ENCODE data around the gene EIF5A.

DNA sequence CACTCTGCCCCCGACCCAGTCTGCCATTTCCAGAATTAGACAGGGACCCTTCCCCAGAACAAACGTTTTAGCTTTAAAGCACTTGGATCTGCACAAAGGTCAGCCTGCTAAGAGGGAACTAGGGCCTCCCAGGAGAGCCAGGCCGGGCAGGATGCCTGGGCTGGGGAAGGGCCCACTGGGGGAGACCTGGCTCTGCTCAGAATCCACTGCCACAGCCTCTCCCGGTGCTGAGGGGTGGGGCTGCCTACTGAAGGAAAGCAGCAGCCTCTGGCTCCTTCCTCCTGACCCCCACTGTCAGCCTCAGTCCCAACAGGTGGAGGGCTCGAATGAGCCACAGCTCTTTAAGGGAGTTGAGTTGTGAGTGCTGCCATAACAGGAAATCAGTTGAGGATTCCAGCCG is 14.7 kb upstream of the EIF5A start:
- TF ChIP-seq POLR2A (IDR thresholded peaks at IDR 0.05; ENCODE audit: low read depth, low read length) (no peak), POLR2AphosphoS5 (IDR thresholded peaks at IDR 0.05; ENCODE audit: low read depth, low read length) (no peak), TAF1 (IDR thresholded peaks at IDR 0.05; ENCODE audit: borderline replicate concordance, low read depth, low read length) (no peak)
